GM18498 (cell line): ENCODE measurements around the gene DIO3.

ENCODE experiments used
- ATAC-seq: cut with Tn5 transposase; IDR thresholded peaks from one replicate; pipeline ENCODE4 v1.9.1; 2021; ENCODE audit warnings: mild to moderate bottlenecking, moderate library complexity; ENCODE audit not compliant: unreplicated experiment

Gene DIO3

GRCh38 chr14:101561145-101561896 is at the start of gene DIO3:
Gene DIO3 (plus strand): TSS chr14:101561495.
- ATAC-seq, result no peak

GRCh38 chr14:101511620-101512375 is 49.5 kb upstream of the DIO3 start:
- ATAC-seq, result no peak

- ATAC-seq, result no peak
Measured at GRCh38 chr14:101512376-101512695, 49.0 kb upstream of the DIO3 start.

- no peak for ATAC-seq
Measured at GRCh38 chr14:101514136-101514535, 47.2 kb upstream of the DIO3 start.

GRCh38 chr14:101516401-101516800 is 44.9 kb upstream of the DIO3 start:
- ATAC-seq, result no peak

- ATAC-seq, result no peak
Measured at GRCh38 chr14:101518611-101519473, 42.5 kb upstream of the DIO3 start.

GRCh38 chr14:101520621-101521472 is 40.4 kb upstream of the DIO3 start:
- no peak for ATAC-seq

GRCh38 chr14:101521473-101521915 is 39.8 kb upstream of the DIO3 start:
- ATAC-seq, result no peak

GRCh38 chr14:101521978-101522377 is 39.3 kb upstream of the DIO3 start:
- no peak for ATAC-seq

- ATAC-seq, result no peak
Measured at GRCh38 chr14:101525640-101526527, 35.4 kb upstream of the DIO3 start.

GRCh38 chr14:101527987-101528386 is 33.3 kb upstream of the DIO3 start:
- no peak for ATAC-seq

- ATAC-seq, result no peak
Measured at GRCh38 chr14:101529079-101529478, 32.2 kb upstream of the DIO3 start.

GRCh38 chr14:101534198-101534597 is 27.1 kb upstream of the DIO3 start:
- no peak for ATAC-seq

GRCh38 chr14:101535232-101535631 is 26.1 kb upstream of the DIO3 start:
- ATAC-seq, result no peak

GRCh38 chr14:101535701-101536207 is 25.5 kb upstream of the DIO3 start:
- ATAC-seq, result no peak

GRCh38 chr14:101537286-101537685 is 24.0 kb upstream of the DIO3 start:
- ATAC-seq, result no peak

- ATAC-seq, result no peak
Measured at GRCh38 chr14:101538878-101539277, 22.4 kb upstream of the DIO3 start.

GRCh38 chr14:101539880-101540279 is 21.4 kb upstream of the DIO3 start:
- ATAC-seq, result no peak
